ENCODE measurements around the gene LGALSL.

The LGALSL gene

DNA sequence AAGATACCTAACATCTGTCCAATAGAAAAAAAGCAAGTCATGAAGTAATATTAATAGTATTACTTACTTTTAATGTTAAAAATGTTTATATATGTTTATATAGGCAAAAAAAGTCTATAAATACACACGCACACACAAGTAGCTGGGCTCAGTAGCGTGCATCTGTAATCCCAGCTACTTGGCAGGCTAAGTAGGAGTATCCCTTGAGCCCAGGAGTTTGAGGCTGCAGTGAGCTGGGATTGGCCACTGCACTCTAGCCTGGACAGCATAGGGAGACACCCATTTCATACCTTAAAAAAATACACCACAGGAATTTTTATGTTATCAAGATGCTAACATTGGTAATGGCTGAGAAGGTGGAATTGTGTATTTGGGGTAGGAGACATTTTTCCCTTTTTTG lies 52.7 kb downstream of the LGALSL start:
- Histone ChIP-seq H3K36me3 (ENCODE audit: control insufficient read depth, low read depth, low read length) (no peaks in the 10 kb centered on the region), H3K9me3 (ENCODE audit: control insufficient read depth, low read depth, low read length) (no peaks in the 10 kb centered on the region), H3K27ac (ENCODE audit: low read length) (no peak overlapping the region), H3K27me3 (ENCODE audit: control insufficient read depth, insufficient read depth, low read length) (no peaks in the 10 kb centered on the region), H3K9ac (ENCODE audit: low read length) (no peak overlapping the region), H3K4me1 (ENCODE audit: control insufficient read depth, low read depth, low read length) (no peaks in the 10 kb centered on the region), H3K4me3 (ENCODE audit: low read length) (no peak overlapping the region)

All from iPS-18a (cell line).